GM21367 (cell line): Measurements from ENCODE around the gene JOSD1.
"Not testable (repeated sequence)": the region's sequence is repeated elsewhere in the genome, so short reads cannot be mapped to it uniquely, and the experiment has no call there.

Experiments
- ATAC-seq: cut with Tn5 transposase; IDR thresholded peaks from one replicate; pipeline ENCODE4 v1.9.1; 2021; ENCODE audit not compliant: unreplicated experiment

The JOSD1 gene

DNA sequence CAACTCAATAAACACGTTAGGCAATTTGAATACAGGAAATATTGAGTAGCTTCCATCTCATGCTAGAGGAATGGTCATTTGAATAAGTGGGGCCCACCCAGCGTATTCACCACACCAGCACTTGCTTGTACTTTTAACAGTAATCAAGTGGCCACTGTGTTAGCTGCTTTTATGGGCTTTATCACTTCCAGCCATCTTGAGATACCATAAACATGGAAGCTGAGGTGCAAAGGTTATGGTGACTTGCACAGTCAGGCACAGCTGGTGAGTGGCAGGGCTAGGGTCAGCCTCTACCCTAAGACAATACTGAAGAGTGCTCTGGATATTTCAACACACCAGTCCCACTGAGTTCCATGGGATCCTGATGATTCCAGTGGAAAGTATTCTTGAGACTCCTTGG is 6.7 kb downstream of the JOSD1 start:
- ATAC-seq, result no peak

- no peak for ATAC-seq
Observed at GRCh38 chr22:38689651-38690050, 11.1 kb downstream of the JOSD1 start.

DNA sequence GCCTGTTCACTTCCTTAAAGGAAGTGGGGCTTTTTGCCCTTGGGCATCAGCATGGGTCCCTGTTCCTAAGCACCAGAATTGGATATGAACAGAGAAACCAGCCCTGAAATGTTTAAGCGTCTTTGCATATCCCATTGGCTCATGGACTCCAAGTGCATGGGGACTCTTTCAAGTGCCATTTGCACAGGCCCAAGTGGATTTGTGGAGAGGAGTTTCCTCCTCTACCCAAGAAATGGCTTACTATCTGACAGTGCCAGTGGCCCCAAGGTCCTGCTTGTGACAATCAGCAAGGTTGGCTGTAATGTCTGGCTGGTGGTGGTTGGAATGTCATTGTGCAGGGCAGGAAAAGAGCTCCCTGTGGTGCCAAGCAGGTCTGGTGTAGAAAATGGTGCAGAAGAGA is 15.0 kb downstream of the JOSD1 start:
- no peak for ATAC-seq

DNA sequence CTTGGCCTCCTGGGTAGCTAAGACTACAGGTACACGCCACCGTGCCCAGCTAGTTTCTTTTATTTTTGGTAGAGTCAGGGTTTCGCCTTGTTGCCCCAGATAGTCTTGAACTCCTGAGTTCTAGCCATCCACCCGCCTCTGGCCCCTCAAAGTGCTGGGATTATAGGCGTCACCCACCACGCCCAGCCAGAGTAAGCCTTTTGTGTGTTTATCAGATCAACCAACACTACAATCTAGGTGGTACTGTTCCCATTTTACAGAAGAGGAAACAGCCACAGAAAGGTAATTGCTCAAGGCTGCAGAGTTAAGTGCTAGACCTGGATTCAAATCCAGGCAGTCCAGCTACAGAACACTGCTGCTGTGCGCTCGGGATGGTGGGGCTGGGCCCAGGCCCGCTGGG is 15.8 kb downstream of the JOSD1 start:
- no peak for ATAC-seq

DNA sequence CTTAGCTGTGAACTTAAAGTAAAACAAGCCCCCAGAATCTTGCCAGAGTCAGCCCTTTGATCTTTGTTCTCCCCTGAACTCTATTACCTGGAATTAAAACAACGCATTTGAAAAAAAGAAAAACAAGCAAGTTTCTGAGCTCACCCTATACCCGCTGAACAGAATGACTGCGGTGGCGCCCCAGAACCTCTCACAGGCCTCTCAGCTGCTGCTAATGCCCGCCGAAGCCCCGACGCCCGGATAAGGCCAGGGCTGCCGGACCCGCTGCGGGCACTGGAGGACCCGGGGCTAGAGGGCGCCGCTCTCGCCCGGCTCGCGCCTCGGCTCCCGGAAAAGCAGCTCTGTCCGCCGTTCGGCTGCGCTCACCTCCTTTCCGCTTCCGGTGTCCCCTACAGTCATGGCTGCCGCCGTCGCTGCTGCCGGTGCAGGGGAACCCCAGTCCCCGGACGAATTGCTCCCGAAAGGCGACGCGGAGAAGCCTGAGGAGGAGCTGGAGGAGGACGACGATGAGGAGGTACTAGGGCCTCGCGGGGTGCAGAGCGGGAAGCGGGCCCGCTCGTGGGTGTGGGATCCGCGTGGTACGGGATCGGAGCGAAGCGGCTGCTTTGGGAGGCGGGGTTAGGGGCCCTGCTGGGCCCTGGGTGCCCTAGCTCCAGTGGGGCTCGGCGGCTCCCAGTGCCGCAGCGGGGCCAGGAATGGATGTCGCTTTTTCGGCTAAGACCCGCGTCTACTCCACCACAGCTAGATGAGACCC is 19.0 kb downstream of the JOSD1 start, which contains the start of gene TOMM22:
Gene TOMM22, plus strand, starts transcription at position 376 of the 754 bp plus-strand sequence. Its CDS starts 22 bp downstream, at position 398.
- ATAC-seq, result peak; percentile 80

GRCh38 chr22:38675833-38676232 is 24.9 kb downstream of the JOSD1 start:
- ATAC-seq, result no peak

DNA sequence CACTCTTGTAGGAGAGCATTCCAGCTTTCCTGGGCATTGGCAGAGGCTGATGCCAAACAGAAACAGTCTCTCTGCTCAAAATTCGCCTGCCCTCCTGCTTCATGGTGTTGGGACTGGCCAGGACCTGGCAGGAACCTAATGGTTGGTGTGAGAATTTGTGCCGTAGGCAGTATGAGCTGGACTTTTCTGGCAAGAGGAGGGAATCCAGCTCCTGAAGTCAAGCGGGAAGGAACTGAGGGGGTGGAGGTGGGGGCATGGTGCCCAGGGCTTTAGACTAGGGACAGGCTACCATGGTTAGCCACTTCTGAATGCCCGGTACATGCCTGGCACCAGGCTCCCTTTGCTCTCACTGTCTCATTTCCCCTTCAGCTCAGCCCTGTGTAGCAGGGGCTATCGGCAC is 25.9 kb downstream of the JOSD1 start:
- ATAC-seq, result no peak

DNA sequence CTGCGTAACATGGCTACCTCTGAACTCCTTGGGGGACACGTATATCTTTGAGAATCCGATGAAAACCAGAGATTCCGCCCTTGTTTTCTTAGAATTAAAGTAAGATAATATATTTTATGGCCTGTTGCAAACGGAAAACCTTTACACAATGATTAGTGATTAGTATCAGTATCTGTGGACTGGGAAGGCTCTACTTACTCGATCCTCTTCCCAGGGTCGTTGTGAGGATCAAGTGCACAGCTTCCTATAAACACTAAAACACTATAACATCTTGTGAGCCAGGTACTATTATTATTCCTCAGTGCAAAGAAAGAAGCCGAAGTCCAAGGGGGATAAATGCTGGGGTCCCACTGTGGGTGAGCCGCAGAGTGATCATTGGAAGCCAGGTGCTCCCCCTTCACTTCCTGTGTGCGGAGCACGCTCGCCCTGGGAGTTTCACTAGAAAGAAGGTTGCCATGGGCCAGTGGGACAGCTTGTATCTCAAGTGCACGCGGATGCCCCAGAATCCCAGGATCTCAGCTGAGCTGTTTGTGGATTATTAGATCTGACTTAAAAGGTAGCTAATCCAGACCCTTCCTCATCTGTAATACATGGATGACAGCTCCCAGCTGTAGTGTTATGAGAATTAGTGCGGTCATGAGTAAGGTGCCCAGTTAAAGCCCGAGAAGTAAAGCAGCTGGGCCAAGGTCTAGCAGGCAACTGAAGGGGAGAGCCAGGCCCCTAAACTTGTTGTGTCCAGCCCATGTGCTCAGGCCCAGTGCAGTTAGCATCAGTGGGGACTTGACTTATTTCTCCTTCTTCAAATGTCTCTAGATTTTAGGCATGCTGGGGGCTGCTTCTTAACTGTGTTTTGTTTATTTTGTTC is 43.5 kb downstream of the JOSD1 start:
- no peak for ATAC-seq

- ATAC-seq, result no peak
Observed at GRCh38 chr22:38656256-38657044, 44.3 kb downstream of the JOSD1 start, which contains the start of the genes CBY1 and FAM227A. Gene CBY1 (plus strand): TSS chr22:38656638. CDS start chr22:38668055, 11,417 bp downstream. Gene FAM227A (minus strand): TSS chr22:38656392. CDS start chr22:38650168, 6,224 bp downstream.

DNA sequence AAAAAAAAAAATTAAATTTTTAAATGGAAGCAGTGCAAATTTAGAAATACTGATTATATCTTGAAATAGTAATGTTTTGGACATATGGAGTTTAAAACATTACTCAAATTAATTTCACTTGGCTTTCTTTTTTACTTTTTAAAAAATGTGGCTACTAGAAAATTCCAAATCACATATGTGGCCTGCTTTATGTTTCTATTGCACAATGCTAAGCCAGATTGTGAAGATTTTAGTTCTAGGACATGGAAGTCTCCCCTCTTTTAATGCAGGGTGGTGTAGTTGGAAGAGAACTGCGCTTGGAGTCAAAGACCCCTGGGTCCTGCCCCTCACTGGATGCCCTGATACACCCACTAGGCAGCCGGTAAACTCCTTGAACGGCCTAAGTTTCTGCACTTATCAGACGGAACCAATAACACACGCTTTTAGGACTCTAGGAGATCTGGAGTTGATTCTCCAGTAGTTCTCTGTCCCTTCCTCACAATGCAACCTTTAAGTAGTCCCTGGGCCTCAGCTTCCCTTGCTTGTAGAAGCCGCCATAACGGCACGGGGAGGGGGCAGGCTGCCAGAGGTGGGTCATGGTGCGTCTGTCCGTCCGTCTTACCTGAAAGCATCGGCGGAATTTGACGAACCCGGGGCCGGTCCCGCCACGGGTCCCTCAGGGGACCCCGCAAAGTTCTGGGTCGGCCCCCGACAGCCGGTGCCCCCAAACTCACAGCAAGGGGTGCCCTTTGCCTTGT is 45.1 kb downstream of the JOSD1 start:
- ATAC-seq, result no peak

- no peak for ATAC-seq
Observed at GRCh38 chr22:38653741-38654140, 47.0 kb downstream of the JOSD1 start.

GRCh38 chr22:38652859-38653258 is 47.9 kb downstream of the JOSD1 start:
- no peak for ATAC-seq

DNA sequence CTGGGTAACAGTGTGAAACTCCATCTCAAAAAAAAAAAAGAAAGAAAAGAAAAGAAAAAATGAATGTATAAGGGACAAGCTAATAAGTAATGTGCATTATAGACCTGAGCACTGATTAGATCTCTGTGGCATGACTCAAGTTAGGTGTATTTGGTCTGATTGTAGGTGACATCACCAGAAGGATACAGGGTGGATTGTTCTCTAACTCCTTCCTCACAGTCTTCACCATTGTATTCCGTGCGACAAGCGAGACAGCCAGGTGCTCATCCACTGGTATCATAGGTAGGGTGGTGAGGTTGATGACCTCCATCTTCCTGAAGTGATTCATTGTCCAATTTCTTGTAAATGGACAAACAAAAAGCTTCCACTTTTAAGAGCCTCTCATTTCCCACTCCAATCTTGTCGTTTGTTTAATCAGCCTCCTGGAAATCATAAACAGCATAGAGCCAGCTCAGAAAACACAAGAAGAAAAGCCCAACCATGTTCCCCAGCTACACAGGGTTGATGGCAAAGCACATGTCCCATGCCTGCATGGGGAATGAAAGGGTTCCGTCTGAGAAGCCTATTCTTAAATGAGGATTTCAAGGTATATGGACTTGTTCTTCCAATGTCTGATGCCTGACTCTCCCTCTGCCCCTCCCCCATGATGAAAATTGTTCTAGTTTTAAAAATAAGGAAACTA is 50.8 kb downstream of the JOSD1 start:
- ATAC-seq, result no peak

GRCh38 chr22:38645430-38645829 is 55.3 kb downstream of the JOSD1 start:
- no peak for ATAC-seq

DNA sequence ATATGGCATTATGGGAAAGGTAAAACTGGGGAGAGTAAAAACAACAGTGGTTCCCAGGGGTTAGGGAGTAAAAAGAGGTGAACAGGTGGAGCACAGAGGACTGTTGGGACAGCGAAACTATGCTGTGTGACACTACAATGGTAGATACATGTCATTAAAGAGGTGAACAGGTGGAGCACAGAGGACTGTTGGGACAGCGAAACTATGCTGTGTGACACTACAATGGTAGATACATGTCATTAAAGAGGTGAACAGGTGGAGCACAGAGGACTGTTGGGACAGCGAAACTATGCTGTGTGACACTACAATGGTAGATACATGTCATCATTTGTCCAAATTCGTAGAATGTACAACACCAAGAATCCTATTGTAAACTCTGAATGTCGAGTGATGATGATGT is 56.5 kb downstream of the JOSD1 start:
- ATAC-seq, result not testable (repeated sequence)

GRCh38 chr22:38641476-38642040 is 59.2 kb downstream of the JOSD1 start:
- no peak for ATAC-seq

- ATAC-seq, result no peak
Observed at GRCh38 chr22:38638728-38639127, 62.0 kb downstream of the JOSD1 start.

DNA sequence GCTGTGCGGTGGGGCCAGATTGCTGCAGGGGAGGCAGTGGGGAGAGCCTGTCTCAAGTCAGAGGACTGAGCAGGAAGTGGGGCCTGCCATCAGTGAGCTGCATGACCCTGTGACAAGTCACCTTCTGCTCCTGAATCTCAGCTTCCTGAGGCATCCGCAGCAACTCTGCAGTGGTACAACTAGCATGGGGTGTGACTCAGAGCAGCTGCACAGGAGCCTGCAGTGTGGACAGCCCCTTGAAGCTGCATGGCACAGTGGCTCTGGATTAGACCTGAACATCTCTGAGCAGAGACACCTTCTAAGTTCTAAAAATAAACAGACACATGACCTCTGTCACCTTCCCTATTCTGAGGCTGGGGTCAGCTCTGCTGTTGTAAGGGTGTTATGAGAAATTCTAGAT is 62.5 kb downstream of the JOSD1 start:
- ATAC-seq, result no peak
